NCI-H1436 treated with DMSO at 0.1 percent for 48 hours (cell line): ENCODE measurements around the gene DHRSX.
"Not testable (repeated sequence)": the region's sequence is repeated elsewhere in the genome, so short reads cannot be mapped to it uniquely, and the experiment has no call there.

ENCODE experiments used
- DNase-seq: peaks from one replicate; lab custom pipeline; 2025; lab: John Stamatoyannopoulos, UW

Gene DHRSX

GRCh38 chrX:2314831-2315365 lies 185.9 kb downstream of the DHRSX start:
- DNase-seq, result no peak

- DNase-seq, result no peak
These were observed 186.7 kb downstream of the DHRSX start for GRCh38 chrX:2313864-2314640.

GRCh38 chrX:2312061-2312591 lies 188.7 kb downstream of the DHRSX start:
- DNase-seq, result not testable (repeated sequence)

GRCh38 chrX:2311501-2311900 lies 189.3 kb downstream of the DHRSX start:
- no peak for DNase-seq

- DNase-seq, result no peak
These were observed 198.9 kb downstream of the DHRSX start for GRCh38 chrX:2301901-2302300.

GRCh38 chrX:2299871-2300270 lies 200.9 kb downstream of the DHRSX start:
- no peak for DNase-seq

GRCh38 chrX:2286731-2287130 lies 214.0 kb downstream of the DHRSX start:
- no peak for DNase-seq

- no peak for DNase-seq
These were observed 216.2 kb downstream of the DHRSX start for GRCh38 chrX:2284601-2285000.

GRCh38 chrX:2284133-2284532 lies 216.6 kb downstream of the DHRSX start:
- no peak for DNase-seq

- no peak for DNase-seq
These were observed 217.5 kb downstream of the DHRSX start for GRCh38 chrX:2283111-2283859.

GRCh38 chrX:2282490-2283090 lies 218.2 kb downstream of the DHRSX start:
- no peak for DNase-seq

- no peak for DNase-seq
These were observed 228.4 kb downstream of the DHRSX start for GRCh38 chrX:2272337-2272736.

GRCh38 chrX:2271595-2271994 lies 229.2 kb downstream of the DHRSX start:
- DNase-seq, result not testable (repeated sequence)

- DNase-seq, result not testable (repeated sequence)
These were observed 230.0 kb downstream of the DHRSX start for GRCh38 chrX:2270783-2271182.

- DNase-seq, result no peak
These were observed 232.9 kb downstream of the DHRSX start for GRCh38 chrX:2267890-2268289.

- DNase-seq, result no peak
These were observed 234.1 kb downstream of the DHRSX start for GRCh38 chrX:2266445-2267349.

- DNase-seq, result not testable (repeated sequence)
These were observed 234.9 kb downstream of the DHRSX start for GRCh38 chrX:2265658-2266444.

- no peak for DNase-seq
These were observed 236.4 kb downstream of the DHRSX start for GRCh38 chrX:2264179-2265030.

GRCh38 chrX:2263203-2263602 lies 237.6 kb downstream of the DHRSX start:
- no peak for DNase-seq

GRCh38 chrX:2262668-2263055 lies 238.1 kb downstream of the DHRSX start:
- no peak for DNase-seq
